COLO668 (cell line): ENCODE data around the gene CPM.

Experiments
- DNase-seq: peaks from one replicate; lab custom pipeline; 2025; ENCODE audit not compliant: unreplicated experiment; lab: John Stamatoyannopoulos, UW

The CPM gene

DNA sequence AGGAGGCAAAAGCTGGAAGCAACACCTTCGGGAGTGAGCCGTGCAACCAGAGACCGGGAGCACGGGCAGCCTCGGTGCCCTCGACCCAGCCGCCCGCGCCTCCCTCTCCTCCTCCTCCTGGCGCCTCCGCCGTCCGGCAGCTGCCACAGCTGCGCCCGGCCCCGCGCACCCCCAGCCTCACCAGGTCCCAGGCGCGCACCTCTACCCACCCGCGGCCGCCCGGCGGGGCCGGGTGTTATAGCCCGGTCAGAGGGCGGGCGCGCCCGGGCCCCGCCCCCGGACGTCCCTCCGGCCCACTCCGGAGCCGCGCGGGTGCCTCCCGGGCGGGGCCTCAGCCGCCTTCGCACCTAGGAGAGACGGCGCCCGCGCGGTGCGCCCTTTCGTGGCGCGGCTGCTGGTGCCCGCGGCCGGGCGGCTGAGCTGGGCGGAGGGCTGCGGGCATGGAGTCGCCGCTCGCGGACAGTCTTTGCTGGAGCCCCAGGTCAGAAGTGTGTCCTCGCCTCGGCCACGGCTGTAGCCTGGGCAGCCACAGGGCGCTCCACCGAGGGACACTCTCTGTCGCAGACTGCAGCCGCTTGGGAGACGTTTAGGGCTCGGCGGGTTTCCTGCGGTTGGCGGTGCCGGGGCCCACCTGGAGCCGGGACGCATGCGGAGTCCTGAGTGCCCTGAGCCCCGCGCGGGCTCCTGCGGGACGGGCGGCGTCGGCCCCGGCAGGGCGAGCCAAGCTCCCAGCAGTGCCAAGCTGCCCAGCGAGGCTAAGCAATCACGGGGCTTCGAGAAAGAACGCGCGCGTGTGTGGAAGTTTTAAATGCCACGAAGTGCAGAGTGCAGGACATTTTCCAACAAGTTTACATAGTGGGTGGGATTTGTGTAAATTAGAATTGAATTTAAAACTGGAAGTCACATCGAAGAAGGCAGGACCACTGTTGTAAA lies at the start of gene CPM:
TSS of gene CPM (minus strand) at position 211 of the 933 bp plus-strand sequence. CDS start 334 bp downstream, outside the sequence.
- DNase-seq: peak; percentile 86

DNA sequence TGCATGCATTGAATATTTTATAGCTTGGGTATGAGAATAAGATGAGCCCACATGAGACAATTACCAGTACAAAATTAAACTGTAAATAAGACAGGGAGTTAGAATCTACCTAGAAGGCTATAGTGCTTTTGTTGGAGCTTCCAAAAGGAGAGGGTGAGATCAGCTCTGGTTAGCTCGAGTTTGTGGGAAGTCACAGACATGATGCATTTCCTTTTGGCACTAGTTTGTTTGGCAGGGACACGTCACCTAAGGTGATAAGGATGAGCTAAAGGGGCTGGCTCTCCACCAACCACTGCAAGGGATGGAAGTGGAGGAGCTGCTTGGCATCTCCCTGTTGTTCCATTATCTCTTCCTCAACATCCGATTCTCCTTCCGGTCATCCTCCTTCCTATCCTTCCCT lies 48.5 kb upstream of the CPM start:
- no peak for DNase-seq

DNA sequence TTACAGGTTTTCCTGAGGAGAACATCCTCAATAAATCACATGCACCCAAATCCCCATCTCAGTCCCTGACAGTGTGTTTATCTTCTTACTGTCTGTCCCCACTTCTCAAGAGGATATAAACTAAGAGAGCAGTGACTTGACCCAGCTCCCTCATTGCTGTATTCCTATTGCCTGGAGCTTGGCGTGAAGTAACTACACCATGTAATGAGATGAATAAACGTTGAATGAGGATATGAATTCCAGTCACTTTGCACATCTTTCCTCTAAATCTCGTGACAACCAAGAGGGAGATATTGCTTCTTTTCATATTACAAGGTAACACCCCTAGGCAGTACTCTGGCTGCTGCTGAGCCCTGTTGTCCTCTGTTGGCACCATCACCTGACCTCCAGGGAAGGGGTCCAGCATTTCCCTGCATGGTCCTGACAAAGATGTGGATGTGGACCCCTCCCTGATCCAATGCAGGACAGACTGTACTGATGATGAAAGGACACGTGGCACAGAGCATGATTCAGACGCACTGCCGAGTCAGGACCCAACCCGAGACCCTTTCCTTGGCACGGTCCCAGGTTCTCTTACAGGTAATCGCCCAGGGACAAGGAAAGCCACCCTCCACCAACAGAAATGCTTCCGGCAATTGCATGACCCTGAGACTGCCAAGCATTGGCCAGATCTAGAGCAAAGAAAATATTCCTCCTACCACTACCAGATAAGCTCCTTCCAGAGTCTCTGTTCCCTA lies 47.7 kb upstream of the CPM start:
- no peak for DNase-seq

- DNase-seq: no peak
Observed at GRCh38 chr12:68978678-68979077, 45.7 kb upstream of the CPM start.

- no peak for DNase-seq
Observed at GRCh38 chr12:68977909-68978610, 45.1 kb upstream of the CPM start.

- DNase-seq: no peak
Observed at GRCh38 chr12:68977335-68977734, 44.4 kb upstream of the CPM start.

DNA sequence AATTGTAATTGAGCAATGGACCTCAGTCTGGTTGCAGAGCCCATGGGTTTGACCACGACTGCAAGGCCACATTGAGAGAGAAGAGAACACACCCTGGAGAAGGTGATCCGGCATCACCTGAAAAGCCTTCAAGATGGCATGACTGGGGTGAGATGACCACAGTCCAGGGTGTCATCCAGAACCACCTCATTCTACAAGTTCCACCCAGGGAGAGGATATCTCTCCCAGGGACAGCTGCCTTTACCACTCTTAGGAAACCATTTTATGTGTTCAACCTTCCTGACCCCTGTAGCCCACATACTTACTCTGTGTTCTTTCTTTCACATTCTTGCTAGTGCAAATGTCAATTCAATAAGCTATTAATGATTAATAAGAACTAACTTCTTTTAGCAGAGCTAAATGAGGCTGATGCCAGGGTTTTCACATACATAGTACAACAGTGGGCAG lies 43.4 kb upstream of the CPM start:
- DNase-seq: no peak

DNA sequence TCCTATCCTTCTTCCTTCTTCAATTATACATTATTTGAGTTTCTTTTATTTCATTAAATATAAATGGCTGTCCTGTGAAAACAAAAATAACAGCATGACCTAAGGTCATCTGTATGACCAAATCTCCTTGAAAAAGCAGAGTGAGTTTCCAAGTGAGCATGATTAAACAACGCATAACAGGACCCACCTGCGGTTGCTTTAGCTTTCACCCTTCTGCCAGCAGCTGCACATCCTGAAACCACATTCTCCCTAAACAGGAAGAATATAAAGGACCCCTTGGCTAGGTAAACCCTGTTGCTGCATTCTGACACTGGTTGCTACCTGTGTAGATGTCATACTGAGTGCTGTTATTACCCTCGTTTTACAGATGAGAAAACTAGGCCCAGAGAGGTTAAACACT lies 42.8 kb upstream of the CPM start:
- DNase-seq: no peak

DNA sequence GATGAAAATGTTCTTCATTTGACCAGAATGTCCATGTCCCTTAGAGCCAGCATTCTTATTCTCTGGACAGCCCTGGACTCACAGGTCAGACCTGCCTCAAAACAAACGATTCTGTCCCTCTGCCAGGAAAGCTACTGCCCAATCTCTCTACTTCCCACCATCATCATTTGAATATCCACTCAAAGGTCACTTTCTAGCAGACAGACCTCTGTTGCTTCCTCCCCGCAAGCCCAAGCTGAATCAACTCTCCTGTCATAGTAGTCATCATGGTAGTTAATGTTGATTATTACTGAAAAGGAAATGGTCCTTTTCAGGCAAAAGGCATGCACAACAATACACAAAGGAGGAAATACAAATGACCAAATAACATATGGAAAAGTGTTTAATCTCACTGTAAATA lies 39.6 kb upstream of the CPM start:
- no peak for DNase-seq

DNA sequence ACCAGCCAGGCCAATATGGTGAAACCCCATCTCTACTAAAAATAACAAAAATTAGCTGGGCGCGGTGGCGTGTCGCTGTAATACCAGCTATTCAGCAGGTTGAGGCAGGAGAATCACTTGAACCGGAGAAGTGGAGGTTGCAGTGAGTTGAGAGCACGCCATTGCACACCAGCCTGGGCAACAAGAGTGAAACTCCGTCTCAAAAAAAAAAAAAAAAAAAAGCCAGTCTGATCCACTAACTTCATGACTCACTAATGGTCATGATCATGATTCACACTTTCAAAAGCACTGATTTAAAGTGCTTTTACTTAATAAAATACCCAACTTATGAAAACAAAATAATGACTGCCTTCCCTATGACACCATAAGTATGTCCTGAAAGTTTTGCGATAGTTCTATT lies 38.4 kb upstream of the CPM start:
- DNase-seq: no peak

DNA sequence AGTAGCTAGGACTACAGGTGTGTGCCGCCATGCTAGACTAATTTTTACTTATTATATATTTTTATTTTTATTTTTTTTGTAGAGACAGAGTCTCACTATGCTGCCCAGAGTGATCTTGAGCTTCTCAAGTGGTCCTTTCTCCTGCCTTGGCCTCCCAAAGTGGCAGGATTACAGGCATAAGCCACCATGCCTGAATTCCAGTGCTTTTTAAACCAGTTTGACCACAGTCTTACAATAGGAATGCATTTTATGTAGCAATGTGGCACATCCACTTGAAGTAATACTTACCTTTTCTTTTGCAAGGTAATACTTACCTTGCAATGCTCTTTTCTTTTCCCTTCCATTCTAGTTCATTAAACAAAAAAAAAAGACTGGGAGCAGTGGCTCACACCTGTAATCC lies 38.0 kb upstream of the CPM start:
- no peak for DNase-seq

DNA sequence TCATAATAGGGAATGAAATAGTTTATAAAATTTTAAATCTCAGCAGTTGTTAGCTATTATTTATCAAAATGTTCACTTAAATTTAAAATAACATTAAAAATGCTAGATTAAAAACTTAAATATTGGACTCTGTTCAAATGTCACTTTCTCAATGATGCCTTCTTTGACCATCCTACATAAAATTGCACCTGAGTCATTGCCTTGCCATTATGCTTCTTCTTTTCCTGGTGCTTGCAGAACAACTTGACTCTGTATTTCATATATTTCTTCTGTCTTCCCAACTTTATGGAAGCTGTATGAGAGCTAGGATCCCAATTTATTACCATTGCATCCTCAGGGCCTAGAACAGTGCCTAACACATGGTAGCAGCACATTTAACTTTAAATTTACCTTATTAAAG lies 37.3 kb upstream of the CPM start:
- no peak for DNase-seq

- no peak for DNase-seq
Observed at GRCh38 chr12:68967046-68967445, 34.1 kb upstream of the CPM start.

DNA sequence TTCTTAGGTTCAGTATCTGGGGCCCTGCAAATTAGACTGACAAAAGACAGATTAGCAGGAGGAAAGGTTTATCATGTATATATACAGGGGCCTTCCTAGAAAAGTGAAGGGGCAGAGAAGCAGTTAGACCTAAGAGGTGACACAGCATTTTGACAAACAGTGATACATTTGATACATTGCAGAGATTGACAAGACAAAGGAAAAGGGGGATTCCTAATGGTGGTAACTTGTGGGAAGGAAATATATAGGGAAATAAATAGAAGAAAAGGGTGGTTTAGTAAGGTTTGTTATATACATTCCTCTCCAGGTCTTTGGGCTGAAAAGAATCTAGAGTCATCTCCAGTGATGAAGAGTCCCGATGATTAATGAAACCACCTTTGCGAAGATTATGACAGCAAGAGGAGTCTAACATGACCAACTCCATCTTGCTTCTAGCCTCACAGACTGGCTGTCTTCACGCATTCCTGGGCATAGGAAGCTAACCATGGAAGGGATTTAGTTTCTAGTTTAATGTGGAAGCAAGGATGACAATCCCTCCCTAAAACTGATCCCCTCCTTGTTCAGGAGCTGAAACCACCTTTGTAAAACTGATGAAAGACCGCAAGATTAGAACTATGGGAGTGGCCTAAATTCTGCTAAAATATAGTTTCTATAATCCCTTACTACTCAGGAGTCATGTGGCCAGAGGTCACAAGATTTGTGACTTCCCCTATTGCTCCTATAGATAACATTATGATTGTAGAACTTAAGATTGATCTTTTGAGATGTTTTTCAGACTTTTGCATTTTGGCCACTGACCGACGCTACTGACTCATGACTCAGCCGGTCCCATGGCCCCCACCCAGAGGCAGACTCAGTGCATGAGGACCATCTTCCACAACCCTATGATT lies 31.1 kb upstream of the CPM start:
- DNase-seq: no peak

DNA sequence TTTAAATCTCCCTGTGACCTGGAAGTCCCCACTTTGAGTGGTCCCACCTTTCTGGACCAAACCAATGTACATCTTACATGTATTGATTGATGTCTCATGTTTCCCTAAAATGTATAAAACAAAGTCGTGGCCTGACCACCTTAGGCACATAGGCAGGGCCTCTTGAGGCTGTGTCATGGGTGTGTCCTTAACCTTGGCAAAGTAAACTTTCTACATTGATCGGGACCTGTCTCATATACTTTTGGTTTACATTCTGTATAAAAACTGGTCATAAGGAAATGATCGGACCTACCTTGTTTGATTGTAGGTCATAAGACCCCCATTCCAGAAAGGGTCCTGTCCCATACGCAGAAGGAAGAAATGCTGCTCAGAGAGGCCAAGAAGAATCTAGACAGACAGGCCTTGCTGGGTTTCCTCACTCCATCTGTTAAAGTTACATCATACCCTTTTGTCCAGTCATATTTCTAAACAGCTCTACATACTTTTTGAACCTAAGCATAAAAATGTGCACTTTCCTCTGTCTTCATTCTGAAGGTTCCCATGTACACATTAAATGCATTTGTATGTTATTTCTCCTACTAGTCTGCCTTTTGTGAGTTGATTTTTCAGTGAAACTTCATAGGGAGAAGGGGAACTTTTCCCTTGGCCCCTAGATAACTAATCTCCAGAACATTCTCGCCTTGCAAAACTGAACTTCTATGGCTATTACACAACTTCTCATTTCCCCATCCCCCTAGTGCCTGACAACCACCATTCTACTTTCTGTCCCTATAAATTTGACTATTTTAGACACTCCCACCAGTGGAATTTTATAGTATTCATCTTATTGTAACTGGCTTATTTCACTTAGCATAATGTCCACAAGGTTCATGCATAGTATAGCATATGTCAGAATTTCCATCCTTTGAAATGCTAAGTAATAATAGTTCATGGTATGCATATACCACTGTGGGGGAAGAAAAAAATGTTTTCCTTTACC lies 30.2 kb upstream of the CPM start:
- DNase-seq: no peak

DNA sequence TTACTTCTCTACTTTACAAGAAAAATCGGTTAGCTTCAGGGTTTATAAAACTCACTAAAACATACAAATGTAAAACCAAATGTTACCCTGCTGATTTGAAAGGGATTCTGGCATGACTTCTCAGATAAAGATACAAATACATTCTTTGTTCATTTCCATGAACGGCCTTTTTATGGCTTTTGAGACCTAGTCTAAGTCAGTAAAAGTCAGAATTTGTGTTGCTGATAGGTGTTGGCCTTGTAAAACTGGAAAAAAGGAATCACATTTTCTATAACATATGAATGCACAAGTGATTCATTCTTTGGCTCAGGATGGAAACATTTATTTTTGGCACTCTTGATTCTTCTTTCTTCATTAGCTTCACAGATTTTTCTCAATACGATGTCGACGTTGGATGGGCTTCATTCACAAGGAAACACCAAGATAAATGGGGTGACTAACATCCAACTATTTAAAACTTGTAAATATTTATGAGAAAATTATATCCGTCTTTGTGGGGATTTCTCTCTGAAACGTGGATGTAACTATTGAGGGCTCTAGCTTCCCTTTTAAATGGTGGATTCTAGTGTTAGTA lies 27.0 kb upstream of the CPM start:
- no peak for DNase-seq

- DNase-seq: no peak
Observed at GRCh38 chr12:68959143-68959858, 26.3 kb upstream of the CPM start.

DNA sequence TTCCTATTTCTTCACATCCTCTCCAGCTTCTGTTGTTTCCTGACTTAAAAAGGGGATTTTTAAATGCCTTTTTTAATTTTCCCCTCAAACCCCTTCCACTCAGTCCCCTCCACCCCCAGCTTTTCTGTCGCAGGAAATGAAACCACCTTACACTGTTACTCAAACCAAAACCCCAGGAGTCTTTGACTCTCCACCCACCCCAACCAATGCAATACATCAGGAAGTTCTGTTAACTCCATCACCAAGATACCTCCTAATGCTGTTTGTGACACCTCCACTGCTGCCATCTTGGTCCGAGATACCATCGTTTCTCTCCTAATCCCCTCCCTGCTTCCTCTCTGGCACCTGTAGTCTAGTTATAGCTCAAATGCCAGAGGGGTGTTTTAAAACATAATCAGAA lies 25.4 kb upstream of the CPM start:
- DNase-seq: no peak
